Measurements from ENCODE around the gene PSMD1.
"Not testable (repeated sequence)": the region's sequence is repeated elsewhere in the genome, so short reads cannot be mapped to it uniquely, and the experiment has no call there.

PSMD1 gene

DNA sequence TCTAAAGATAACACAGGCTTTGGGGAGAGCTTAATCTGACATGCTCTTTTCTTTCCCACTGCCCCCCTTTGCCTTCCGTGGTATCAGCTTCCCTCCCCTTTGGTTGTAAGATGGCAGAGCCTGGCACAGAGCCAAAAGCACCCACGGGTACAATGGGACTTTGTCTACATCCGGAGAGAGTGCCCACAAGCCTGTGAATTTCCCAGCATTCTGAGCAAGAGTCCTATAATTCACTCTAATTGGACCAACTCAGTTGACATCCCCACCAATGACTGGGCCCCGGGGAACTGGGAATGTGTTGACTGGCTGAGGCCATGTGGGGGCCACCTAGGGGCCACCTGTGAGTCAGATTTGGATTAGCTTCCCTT, 39.5 kb upstream of the PSMD1 start:
- no peak for ATAC-seq
- TF ChIP-seq ZFP30 (CRISPR knock-in tag; IDR thresholded peaks at IDR 0.05) = no peak
- no peak for TF ChIP-seq ESRRG (CRISPR knock-in tag; IDR thresholded peaks at IDR 0.05)
- no peak for TF ChIP-seq RARB (CRISPR knock-in tag; IDR thresholded peaks at IDR 0.05)
- TF ChIP-seq, protein P1, sequence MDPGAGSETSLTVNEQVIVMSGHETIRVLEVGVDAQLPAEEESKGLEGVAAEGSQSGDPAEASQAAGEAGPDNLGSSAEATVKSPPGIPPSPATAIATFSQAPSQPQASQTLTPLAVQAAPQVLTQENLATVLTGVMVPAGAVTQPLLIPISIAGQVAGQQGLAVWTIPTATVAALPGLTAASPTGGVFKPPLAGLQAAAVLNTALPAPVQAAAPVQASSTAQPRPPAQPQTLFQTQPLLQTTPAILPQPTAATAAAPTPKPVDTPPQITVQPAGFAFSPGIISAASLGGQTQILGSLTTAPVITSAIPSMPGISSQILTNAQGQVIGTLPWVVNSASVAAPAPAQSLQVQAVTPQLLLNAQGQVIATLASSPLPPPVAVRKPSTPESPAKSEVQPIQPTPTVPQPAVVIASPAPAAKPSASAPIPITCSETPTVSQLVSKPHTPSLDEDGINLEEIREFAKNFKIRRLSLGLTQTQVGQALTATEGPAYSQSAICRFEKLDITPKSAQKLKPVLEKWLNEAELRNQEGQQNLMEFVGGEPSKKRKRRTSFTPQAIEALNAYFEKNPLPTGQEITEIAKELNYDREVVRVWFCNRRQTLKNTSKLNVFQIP (CRISPR knock-in tag; IDR thresholded peaks at IDR 0.05; ENCODE audit: borderline replicate concordance, low read depth) = no peak
- TF ChIP-seq, protein P2, sequence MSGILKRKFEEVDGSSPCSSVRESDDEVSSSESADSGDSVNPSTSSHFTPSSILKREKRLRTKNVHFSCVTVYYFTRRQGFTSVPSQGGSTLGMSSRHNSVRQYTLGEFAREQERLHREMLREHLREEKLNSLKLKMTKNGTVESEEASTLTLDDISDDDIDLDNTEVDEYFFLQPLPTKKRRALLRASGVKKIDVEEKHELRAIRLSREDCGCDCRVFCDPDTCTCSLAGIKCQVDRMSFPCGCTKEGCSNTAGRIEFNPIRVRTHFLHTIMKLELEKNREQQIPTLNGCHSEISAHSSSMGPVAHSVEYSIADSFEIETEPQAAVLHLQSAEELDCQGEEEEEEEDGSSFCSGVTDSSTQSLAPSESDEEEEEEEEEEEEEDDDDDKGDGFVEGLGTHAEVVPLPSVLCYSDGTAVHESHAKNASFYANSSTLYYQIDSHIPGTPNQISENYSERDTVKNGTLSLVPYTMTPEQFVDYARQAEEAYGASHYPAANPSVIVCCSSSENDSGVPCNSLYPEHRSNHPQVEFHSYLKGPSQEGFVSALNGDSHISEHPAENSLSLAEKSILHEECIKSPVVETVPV (CRISPR knock-in tag; IDR thresholded peaks at IDR 0.05) = no peak
- TF ChIP-seq CSDC2 (CRISPR knock-in tag; IDR thresholded peaks at IDR 0.05) = no peak
- no peak for TF ChIP-seq GLIS3 (CRISPR knock-in tag; IDR thresholded peaks at IDR 0.05)
- TF ChIP-seq, protein P3, sequence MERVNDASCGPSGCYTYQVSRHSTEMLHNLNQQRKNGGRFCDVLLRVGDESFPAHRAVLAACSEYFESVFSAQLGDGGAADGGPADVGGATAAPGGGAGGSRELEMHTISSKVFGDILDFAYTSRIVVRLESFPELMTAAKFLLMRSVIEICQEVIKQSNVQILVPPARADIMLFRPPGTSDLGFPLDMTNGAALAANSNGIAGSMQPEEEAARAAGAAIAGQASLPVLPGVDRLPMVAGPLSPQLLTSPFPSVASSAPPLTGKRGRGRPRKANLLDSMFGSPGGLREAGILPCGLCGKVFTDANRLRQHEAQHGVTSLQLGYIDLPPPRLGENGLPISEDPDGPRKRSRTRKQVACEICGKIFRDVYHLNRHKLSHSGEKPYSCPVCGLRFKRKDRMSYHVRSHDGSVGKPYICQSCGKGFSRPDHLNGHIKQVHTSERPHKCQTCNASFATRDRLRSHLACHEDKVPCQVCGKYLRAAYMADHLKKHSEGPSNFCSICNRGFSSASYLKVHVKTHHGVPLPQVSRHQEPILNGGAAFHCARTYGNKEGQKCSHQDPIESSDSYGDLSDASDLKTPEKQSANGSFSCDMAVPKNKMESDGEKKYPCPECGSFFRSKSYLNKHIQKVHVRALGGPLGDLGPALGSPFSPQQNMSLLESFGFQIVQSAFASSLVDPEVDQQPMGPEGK (CRISPR knock-in tag; IDR thresholded peaks at IDR 0.05; ENCODE audit: borderline replicate concordance) = no peak
- no peak for TF ChIP-seq OSR1 (CRISPR knock-in tag; IDR thresholded peaks at IDR 0.05)
- no peak for TF ChIP-seq TOX (CRISPR knock-in tag; IDR thresholded peaks at IDR 0.05; ENCODE audit: borderline replicate concordance)
- TF ChIP-seq ARNTL (CRISPR knock-in tag; IDR thresholded peaks at IDR 0.05; ENCODE audit: borderline replicate concordance, low read depth) = no peak
- no peak for TF ChIP-seq ZC3H10 (CRISPR knock-in tag; IDR thresholded peaks at IDR 0.05)
- TF ChIP-seq, protein P4, sequence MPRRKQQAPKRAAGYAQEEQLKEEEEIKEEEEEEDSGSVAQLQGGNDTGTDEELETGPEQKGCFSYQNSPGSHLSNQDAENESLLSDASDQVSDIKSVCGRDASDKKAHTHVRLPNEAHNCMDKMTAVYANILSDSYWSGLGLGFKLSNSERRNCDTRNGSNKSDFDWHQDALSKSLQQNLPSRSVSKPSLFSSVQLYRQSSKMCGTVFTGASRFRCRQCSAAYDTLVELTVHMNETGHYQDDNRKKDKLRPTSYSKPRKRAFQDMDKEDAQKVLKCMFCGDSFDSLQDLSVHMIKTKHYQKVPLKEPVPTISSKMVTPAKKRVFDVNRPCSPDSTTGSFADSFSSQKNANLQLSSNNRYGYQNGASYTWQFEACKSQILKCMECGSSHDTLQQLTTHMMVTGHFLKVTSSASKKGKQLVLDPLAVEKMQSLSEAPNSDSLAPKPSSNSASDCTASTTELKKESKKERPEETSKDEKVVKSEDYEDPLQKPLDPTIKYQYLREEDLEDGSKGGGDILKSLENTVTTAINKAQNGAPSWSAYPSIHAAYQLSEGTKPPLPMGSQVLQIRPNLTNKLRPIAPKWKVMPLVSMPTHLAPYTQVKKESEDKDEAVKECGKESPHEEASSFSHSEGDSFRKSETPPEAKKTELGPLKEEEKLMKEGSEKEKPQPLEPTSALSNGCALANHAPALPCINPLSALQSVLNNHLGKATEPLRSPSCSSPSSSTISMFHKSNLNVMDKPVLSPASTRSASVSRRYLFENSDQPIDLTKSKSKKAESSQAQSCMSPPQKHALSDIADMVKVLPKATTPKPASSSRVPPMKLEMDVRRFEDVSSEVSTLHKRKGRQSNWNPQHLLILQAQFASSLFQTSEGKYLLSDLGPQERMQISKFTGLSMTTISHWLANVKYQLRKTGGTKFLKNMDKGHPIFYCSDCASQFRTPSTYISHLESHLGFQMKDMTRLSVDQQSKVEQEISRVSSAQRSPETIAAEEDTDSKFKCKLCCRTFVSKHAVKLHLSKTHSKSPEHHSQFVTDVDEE (CRISPR knock-in tag; IDR thresholded peaks at IDR 0.05) = no peak
- TF ChIP-seq SNAI2 (CRISPR knock-in tag; IDR thresholded peaks at IDR 0.05) = no peak
- TF ChIP-seq TCF4 (CRISPR knock-in tag; IDR thresholded peaks at IDR 0.05; ENCODE audit: borderline replicate concordance) = no peak

- no peak for TF ChIP-seq GLIS3 (CRISPR knock-in tag; IDR thresholded peaks at IDR 0.05)
- no peak for TF ChIP-seq ESRRG (CRISPR knock-in tag; IDR thresholded peaks at IDR 0.05)
- no peak for TF ChIP-seq ARNTL (CRISPR knock-in tag; IDR thresholded peaks at IDR 0.05; ENCODE audit: borderline replicate concordance, low read depth)
- TF ChIP-seq ZNF565 (CRISPR knock-in tag; conservative IDR thresholded peaks at IDR 0.05; ENCODE audit: low read depth) = no peak
- TF ChIP-seq TCF4 (CRISPR knock-in tag; IDR thresholded peaks at IDR 0.05; ENCODE audit: borderline replicate concordance) = no peak
- no peak for TF ChIP-seq ZC3H10 (CRISPR knock-in tag; IDR thresholded peaks at IDR 0.05)
- no peak for TF ChIP-seq TOX (CRISPR knock-in tag; IDR thresholded peaks at IDR 0.05; ENCODE audit: borderline replicate concordance)
- no peak for TF ChIP-seq CSDC2 (CRISPR knock-in tag; IDR thresholded peaks at IDR 0.05)
- no peak for TF ChIP-seq ZFP3 (CRISPR knock-in tag; IDR thresholded peaks at IDR 0.05)
- no peak for TF ChIP-seq SNAI2 (CRISPR knock-in tag; IDR thresholded peaks at IDR 0.05)
- TF ChIP-seq BACH2 (CRISPR knock-in tag; IDR thresholded peaks at IDR 0.05; ENCODE audit: borderline replicate concordance) = no peak
- TF ChIP-seq, protein P3 (CRISPR knock-in tag; IDR thresholded peaks at IDR 0.05; ENCODE audit: borderline replicate concordance) = no peak
- TF ChIP-seq, protein P4 (CRISPR knock-in tag; IDR thresholded peaks at IDR 0.05) = no peak
- no peak for TF ChIP-seq ISL1 (CRISPR knock-in tag; IDR thresholded peaks at IDR 0.05)
- ATAC-seq = no peak
These were observed 38.5 kb upstream of the PSMD1 start for GRCh38 chr2:231018184-231018583.

DNA sequence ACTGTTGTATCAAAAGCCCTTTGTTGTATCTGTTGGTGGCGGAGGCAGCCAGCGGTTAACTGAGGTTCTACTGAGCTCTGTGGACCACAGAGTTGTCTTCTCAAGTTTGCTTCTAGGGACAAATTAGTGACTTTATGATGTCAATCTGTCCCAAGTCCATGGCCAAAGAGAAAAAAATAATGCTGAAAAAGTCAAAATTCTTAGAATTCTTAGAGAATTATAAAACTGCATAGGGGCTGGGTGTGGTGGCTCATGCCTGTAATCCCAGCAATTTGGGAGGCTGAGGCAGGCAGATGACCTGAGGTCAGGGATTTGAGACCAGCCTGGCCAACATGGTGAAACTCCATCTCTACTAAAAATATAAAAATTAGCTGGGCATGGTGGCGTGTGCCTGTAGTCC, 31.6 kb upstream of the PSMD1 start:
- not testable (repeated sequence) for ATAC-seq
